Measurements from ENCODE around the gene CDC42SE1. TPM values are rescaled to one million over a fixed set of nuclear protein-coding genes. Genes with fewer than 3 reads are reported as not detected.

Gene CDC42SE1
- total and polyA plus RNA-seq, 9 of the 15 experiments (the other 6 are each of a cell fraction or from before 2014, with no cell fraction given), result 78.1 to 189 (median 114) TPM

DNA sequence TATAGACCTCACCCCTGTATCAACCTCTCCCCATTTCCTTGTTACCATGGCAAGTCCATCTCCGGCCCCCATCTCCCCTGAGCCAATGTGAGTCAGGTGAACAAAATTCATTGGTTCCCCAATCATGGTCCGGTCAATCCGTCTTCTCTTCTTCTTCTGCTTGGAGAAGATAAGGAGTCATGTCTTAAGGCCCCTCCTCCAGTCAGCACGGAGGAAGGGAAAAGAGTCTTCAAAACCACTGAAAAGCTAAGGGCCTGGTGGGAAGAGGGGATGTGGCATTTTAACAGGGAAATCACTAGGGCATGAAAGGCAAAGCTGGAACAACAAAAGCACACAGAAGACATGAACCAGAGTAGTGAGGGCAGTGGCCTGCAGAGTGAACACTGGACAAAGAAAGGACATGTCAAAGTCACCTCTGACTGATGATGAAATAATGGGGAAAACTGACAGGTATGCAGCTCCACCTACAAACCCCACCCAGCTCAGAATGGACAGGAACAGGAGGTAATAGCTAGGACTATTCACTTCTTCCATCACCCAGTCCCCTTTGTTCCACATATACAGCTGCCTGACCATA, 4.4 kb downstream of the CDC42SE1 start (continued):
- TF ChIP-seq BCL6 (CRISPR knock-in tag; IDR thresholded peaks at IDR 0.05) (no peak), RFX7 (CRISPR knock-in tag; IDR thresholded peaks at IDR 0.05) (no peak), NR1H2 (CRISPR knock-in tag; IDR thresholded peaks at IDR 0.05) (no peak), KAT7 (CRISPR knock-in tag; IDR thresholded peaks at IDR 0.05; ENCODE audit: borderline replicate concordance) (no peak), GTF2A2 (tag; IDR thresholded peaks at IDR 0.05) (no peak), GATAD2A (IDR thresholded peaks at IDR 0.05) (peak; percentile 64; the same call in 1 of the 2 replicates), NR2C2 (CRISPR knock-in tag; IDR thresholded peaks at IDR 0.05) (no peak), NR2C2 (tag; IDR thresholded peaks at IDR 0.05) (peak; percentile 46; the same call in 1 of the 2 replicates), ZNF124 (CRISPR knock-in tag; IDR thresholded peaks at IDR 0.05) (no peak), HMG20B (CRISPR knock-in tag; IDR thresholded peaks at IDR 0.05) (no peak), KAT2B (IDR thresholded peaks at IDR 0.05; ENCODE audit: low read depth, low read length) (no peak), MCM7 (IDR thresholded peaks at IDR 0.05) (no peak), KHSRP (IDR thresholded peaks at IDR 0.05) (no peak), ZNF583 (CRISPR knock-in tag; IDR thresholded peaks at IDR 0.05) (0 out of 2 replicates have a peak, but pooled peaks have one; percentile 32)
- TF ChIP-seq, protein P1, sequence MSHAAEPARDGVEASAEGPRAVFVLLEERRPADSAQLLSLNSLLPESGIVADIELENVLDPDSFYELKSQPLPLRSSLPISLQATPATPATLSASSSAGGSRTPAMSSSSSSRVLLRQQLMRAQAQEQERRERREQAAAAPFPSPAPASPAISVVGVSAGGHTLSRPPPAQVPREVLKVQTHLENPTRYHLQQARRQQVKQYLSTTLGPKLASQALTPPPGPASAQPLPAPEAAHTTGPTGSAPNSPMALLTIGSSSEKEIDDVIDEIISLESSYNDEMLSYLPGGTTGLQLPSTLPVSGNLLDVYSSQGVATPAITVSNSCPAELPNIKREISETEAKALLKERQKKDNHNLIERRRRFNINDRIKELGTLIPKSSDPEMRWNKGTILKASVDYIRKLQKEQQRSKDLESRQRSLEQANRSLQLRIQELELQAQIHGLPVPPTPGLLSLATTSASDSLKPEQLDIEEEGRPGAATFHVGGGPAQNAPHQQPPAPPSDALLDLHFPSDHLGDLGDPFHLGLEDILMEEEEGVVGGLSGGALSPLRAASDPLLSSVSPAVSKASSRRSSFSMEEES (CRISPR knock-in tag; IDR thresholded peaks at IDR 0.05), result no peak
- TF ChIP-seq, protein P2, sequence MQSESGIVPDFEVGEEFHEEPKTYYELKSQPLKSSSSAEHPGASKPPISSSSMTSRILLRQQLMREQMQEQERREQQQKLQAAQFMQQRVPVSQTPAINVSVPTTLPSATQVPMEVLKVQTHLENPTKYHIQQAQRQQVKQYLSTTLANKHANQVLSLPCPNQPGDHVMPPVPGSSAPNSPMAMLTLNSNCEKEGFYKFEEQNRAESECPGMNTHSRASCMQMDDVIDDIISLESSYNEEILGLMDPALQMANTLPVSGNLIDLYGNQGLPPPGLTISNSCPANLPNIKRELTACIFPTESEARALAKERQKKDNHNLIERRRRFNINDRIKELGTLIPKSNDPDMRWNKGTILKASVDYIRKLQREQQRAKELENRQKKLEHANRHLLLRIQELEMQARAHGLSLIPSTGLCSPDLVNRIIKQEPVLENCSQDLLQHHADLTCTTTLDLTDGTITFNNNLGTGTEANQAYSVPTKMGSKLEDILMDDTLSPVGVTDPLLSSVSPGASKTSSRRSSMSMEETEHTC (IDR thresholded peaks at IDR 0.05), result 0 out of 2 replicates have a peak, but pooled peaks have one; percentile 29
- TF ChIP-seq, protein P3, sequence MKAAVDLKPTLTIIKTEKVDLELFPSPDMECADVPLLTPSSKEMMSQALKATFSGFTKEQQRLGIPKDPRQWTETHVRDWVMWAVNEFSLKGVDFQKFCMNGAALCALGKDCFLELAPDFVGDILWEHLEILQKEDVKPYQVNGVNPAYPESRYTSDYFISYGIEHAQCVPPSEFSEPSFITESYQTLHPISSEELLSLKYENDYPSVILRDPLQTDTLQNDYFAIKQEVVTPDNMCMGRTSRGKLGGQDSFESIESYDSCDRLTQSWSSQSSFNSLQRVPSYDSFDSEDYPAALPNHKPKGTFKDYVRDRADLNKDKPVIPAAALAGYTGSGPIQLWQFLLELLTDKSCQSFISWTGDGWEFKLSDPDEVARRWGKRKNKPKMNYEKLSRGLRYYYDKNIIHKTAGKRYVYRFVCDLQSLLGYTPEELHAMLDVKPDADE (conservative IDR thresholded peaks at IDR 0.05; ENCODE audit: control insufficient read depth, low read depth, low read length), result no peak
- TF ChIP-seq, protein P4, sequence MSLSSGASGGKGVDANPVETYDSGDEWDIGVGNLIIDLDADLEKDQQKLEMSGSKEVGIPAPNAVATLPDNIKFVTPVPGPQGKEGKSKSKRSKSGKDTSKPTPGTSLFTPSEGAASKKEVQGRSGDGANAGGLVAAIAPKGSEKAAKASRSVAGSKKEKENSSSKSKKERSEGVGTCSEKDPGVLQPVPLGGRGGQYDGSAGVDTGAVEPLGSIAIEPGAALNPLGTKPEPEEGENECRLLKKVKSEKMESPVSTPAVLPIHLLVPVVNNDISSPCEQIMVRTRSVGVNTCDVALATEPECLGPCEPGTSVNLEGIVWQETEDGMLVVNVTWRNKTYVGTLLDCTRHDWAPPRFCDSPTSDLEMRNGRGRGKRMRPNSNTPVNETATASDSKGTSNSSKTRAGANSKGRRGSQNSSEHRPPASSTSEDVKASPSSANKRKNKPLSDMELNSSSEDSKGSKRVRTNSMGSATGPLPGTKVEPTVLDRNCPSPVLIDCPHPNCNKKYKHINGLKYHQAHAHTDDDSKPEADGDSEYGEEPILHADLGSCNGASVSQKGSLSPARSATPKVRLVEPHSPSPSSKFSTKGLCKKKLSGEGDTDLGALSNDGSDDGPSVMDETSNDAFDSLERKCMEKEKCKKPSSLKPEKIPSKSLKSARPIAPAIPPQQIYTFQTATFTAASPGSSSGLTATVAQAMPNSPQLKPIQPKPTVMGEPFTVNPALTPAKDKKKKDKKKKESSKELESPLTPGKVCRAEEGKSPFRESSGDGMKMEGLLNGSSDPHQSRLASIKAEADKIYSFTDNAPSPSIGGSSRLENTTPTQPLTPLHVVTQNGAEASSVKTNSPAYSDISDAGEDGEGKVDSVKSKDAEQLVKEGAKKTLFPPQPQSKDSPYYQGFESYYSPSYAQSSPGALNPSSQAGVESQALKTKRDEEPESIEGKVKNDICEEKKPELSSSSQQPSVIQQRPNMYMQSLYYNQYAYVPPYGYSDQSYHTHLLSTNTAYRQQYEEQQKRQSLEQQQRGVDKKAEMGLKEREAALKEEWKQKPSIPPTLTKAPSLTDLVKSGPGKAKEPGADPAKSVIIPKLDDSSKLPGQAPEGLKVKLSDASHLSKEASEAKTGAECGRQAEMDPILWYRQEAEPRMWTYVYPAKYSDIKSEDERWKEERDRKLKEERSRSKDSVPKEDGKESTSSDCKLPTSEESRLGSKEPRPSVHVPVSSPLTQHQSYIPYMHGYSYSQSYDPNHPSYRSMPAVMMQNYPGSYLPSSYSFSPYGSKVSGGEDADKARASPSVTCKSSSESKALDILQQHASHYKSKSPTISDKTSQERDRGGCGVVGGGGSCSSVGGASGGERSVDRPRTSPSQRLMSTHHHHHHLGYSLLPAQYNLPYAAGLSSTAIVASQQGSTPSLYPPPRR (CRISPR knock-in tag; IDR thresholded peaks at IDR 0.05; ENCODE audit: borderline replicate concordance), result no peak

Data from K562 (cell line).